ENCODE measurements around the gene PIK3AP1.

Gene PIK3AP1

GRCh38 chr10:96670786-96671185, 49.5 kb downstream of the PIK3AP1 start:
- DNase-seq, result peak; percentile 75

GRCh38 chr10:96667401-96667800, 52.9 kb downstream of the PIK3AP1 start:
- DNase-seq, result no peak

GRCh38 chr10:96666741-96667140, 53.6 kb downstream of the PIK3AP1 start:
- no peak for DNase-seq

- no peak for DNase-seq
Measured at GRCh38 chr10:96665306-96665705, 55.0 kb downstream of the PIK3AP1 start.

GRCh38 chr10:96664563-96664962, 55.8 kb downstream of the PIK3AP1 start:
- DNase-seq, result no peak

GRCh38 chr10:96663797-96664196, 56.5 kb downstream of the PIK3AP1 start:
- DNase-seq, result no peak

- no peak for DNase-seq
Measured at GRCh38 chr10:96661632-96662031, 58.7 kb downstream of the PIK3AP1 start.

- no peak for DNase-seq
Measured at GRCh38 chr10:96660297-96660696, 60.0 kb downstream of the PIK3AP1 start.

GRCh38 chr10:96658844-96659243, 61.5 kb downstream of the PIK3AP1 start:
- no peak for DNase-seq

- DNase-seq, result no peak
Measured at GRCh38 chr10:96657385-96657784, 62.9 kb downstream of the PIK3AP1 start.

- DNase-seq, result no peak
Measured at GRCh38 chr10:96656839-96657238, 63.5 kb downstream of the PIK3AP1 start.

GRCh38 chr10:96656198-96656577, 64.1 kb downstream of the PIK3AP1 start:
- DNase-seq, result no peak

GRCh38 chr10:96655461-96656197, 64.7 kb downstream of the PIK3AP1 start:
- DNase-seq, result no peak

- no peak for DNase-seq
Measured at GRCh38 chr10:96651998-96652431, 68.3 kb downstream of the PIK3AP1 start.

- DNase-seq, result no peak
Measured at GRCh38 chr10:96650958-96651357, 69.4 kb downstream of the PIK3AP1 start.

GRCh38 chr10:96648297-96648696, 72.0 kb downstream of the PIK3AP1 start:
- no peak for DNase-seq

GRCh38 chr10:96647466-96647865, 72.8 kb downstream of the PIK3AP1 start:
- no peak for DNase-seq

- DNase-seq, result no peak
Measured at GRCh38 chr10:96646751-96647166, 73.6 kb downstream of the PIK3AP1 start.

GRCh38 chr10:96646301-96646700, 74.0 kb downstream of the PIK3AP1 start:
- no peak for DNase-seq

- DNase-seq, result no peak
Measured at GRCh38 chr10:96645191-96645721, 75.1 kb downstream of the PIK3AP1 start.

GRCh38 chr10:96643920-96644319, 76.4 kb downstream of the PIK3AP1 start:
- DNase-seq, result no peak

- no peak for DNase-seq
Measured at GRCh38 chr10:96642973-96643372, 77.3 kb downstream of the PIK3AP1 start.

GRCh38 chr10:96642530-96642929, 77.8 kb downstream of the PIK3AP1 start:
- no peak for DNase-seq

GRCh38 chr10:96641396-96642295, 78.7 kb downstream of the PIK3AP1 start:
- no peak for DNase-seq
